Keratinocyte (primary cell): ENCODE results near the gene LPCAT4. TPM values are rescaled to one million over a fixed set of nuclear protein-coding genes. Genes with fewer than 3 reads are reported as not detected.
A peak's percentile ranks its signal among the peaks of the same experiment; 100 is the strongest.
"Not testable (repeated sequence)": the region's sequence is repeated elsewhere in the genome, so short reads cannot be mapped to it uniquely, and the experiment has no call there.

Experiments used
- DNase-seq: peaks from one replicate; pipeline ENCODE4 v3.0.0-alpha.2; 2011; ENCODE audit warnings: low read depth, missing footprints, low spot score
- FAIRE-seq: peaks from 2 replicates; lab custom pipeline; 2011; peaks lifted over from hg19 to GRCh38; lab: Jason Lieb, UNC
- H2AFZ ChIP-seq: 2 replicates; pipeline ENCODE4 v1.6.0; 2012; ENCODE audit warnings: low read length, control low read depth, inconsistent platforms; ENCODE audit not compliant: control insufficient read depth
- H3K27ac ChIP-seq: 2 replicates; pipeline ENCODE4 v1.5.1; 2011; ENCODE audit warnings: low read length; ENCODE audit not compliant: control insufficient read depth, insufficient read depth
- H3K27me3 ChIP-seq: 3 replicates; pipeline ENCODE4 v1.6.0; 2011; ENCODE audit warnings: low read length; ENCODE audit not compliant: control insufficient read depth, insufficient read depth; ENCODE audit errors: extremely low read depth
- H3K36me3 ChIP-seq, 2 experiments: 2 replicates in 1 of 2; 3 replicates in 1 of 2; pipeline ENCODE4 v1.5.1; 2011; ENCODE audit warnings: low read length in 2 of 2, mild to moderate bottlenecking in 1 of 2; ENCODE audit not compliant: control insufficient read depth in 2 of 2, insufficient read depth in 2 of 2; ENCODE audit errors: extremely low read depth in 1 of 2
- H3K4me1 ChIP-seq: 3 replicates; pipeline ENCODE4 v1.5.1; 2011; ENCODE audit warnings: low read length; ENCODE audit not compliant: control insufficient read depth, insufficient read depth; ENCODE audit errors: extremely low read depth
- H3K4me2 ChIP-seq: 3 replicates; pipeline ENCODE4 v1.6.0; 2011; ENCODE audit warnings: low read depth, low read length; ENCODE audit not compliant: control insufficient read depth, insufficient read depth; ENCODE audit errors: extremely low read depth
- H3K4me3 ChIP-seq, 3 experiments: fragments of 200-600 bp in 1 of 3; sonication (generic) in 1 of 3; 2 replicates in 2 of 3; 3 replicates in 1 of 3; pipeline ENCODE4 v1.5.1; 2011 to 2016; ENCODE audit warnings: low read length in 3 of 3, mild to moderate bottlenecking in 3 of 3, control low read depth in 2 of 3, inconsistent platforms in 1 of 3, low read depth in 1 of 3, mixed read lengths in 1 of 3, mixed run types in 1 of 3, moderate library complexity in 1 of 3; ENCODE audit not compliant: control insufficient read depth in 2 of 3, insufficient read depth in 2 of 3; ENCODE audit errors: extremely low read depth in 1 of 3
- H3K79me2 ChIP-seq: 2 replicates; pipeline ENCODE4 v1.6.0; 2012; ENCODE audit warnings: low read length; ENCODE audit not compliant: control insufficient read depth, insufficient read depth
- H3K9ac ChIP-seq: 3 replicates; pipeline ENCODE4 v1.6.0; 2011; ENCODE audit warnings: low read length; ENCODE audit not compliant: control insufficient read depth, insufficient read depth; ENCODE audit errors: extremely low read depth
- H3K9me1 ChIP-seq: 3 replicates; pipeline ENCODE4 v1.6.0; 2011; ENCODE audit warnings: low read length; ENCODE audit not compliant: control insufficient read depth, insufficient read depth; ENCODE audit errors: extremely low read depth
- H3K9me3 ChIP-seq: 2 replicates; pipeline ENCODE4 v1.5.1; 2012; ENCODE audit warnings: low read depth, low read length; ENCODE audit not compliant: control insufficient read depth
- H4K20me1 ChIP-seq: 3 replicates; pipeline ENCODE4 v1.6.0; 2011; ENCODE audit warnings: low read length; ENCODE audit not compliant: control insufficient read depth, insufficient read depth; ENCODE audit errors: extremely low read depth
- CTCF ChIP-seq, 3 experiments: IDR thresholded peaks in 1 of 3; conservative IDR thresholded peaks in 1 of 3; optimal IDR thresholded peaks in 1 of 3; 2 replicates in 2 of 3; 3 replicates in 1 of 3; pipeline versions ENCODE3 to v1.5.1; 2011; ENCODE audit warnings: low read length in 3 of 3, mild to moderate bottlenecking in 3 of 3, moderate library complexity in 2 of 3, control low read depth in 1 of 3, inconsistent platforms in 1 of 3; ENCODE audit not compliant: insufficient read depth in 2 of 3; ENCODE audit errors: extremely low read depth in 1 of 3
- EZH2 ChIP-seq: IDR thresholded peaks from one replicate; pipeline ENCODE4 v1.6.1; 2012; ENCODE audit warnings: inconsistent platforms, mild to moderate bottlenecking, low read length, moderate library complexity
- dilution Hi-C: fragments of 300-500 bp; cut with MboI; formaldehyde crosslinking; loops from one replicate; pipeline ENCODE4 v1.7.0; 2020; ENCODE audit warnings: low sequenced_read_pairs; ENCODE audit not compliant: extremely low pct_ligation_motif_present
- polyA plus RNA-seq, 5 experiments: library from polyadenylated mRNA; depleted of rRNA in 3 of 5; stranded (reverse) in 3 of 5; stranded (forward) in 1 of 5; unstranded in 1 of 5; fragments of >200 nt; gene quantifications; 1 replicate in 1 of 5; 2 replicates in 3 of 5; 3 replicates in 1 of 5; pipeline versions ENCODE4 v1.2.1 to v1.2.3, GENCODE V29; 2011 to 2012; ENCODE audit warnings: missing spikeins in 2 of 5, low read depth in 1 of 5, low replicate concordance in 1 of 5

Gene LPCAT4
- polyA plus RNA-seq, 1 donor (not counting 4 experiments of a cell fraction or from before 2014, with no cell fraction given), result 43.3 TPM

- Histone ChIP-seq H3K9me1 (no peaks in the 10 kb centered on the region), H3K27ac (no peak overlapping the region), H4K20me1 (no peaks in the 10 kb centered on the region), H2AFZ (no peak overlapping the region), H3K27me3 (no peaks in the 10 kb centered on the region), H3K79me2 (no peaks in the 10 kb centered on the region), H3K4me1 (no peaks in the 10 kb centered on the region), H3K36me3 (no peaks in the 10 kb centered on the region), H3K4me2 (no peak overlapping the region), H3K4me3 (no peak overlapping the region), H3K9ac (no peak overlapping the region), H3K9me3 (no peaks in the 10 kb centered on the region)
- dilution Hi-C loops, result no loop called here
- FAIRE-seq (no peak), DNase-seq (no peak)
- no peak for TF ChIP-seq CTCF (optimal IDR thresholded peaks at IDR 0.05 in 1 of 3, IDR thresholded peaks at IDR 0.05 in 1 of 3, conservative IDR thresholded peaks at IDR 0.05 in 1 of 3; ENCODE audit: extremely low read depth in 1 of 3, insufficient read depth in 2 of 3, low read length in 3 of 3)
- TF ChIP-seq EZH2, result no peak
Measured at GRCh38 chr15:34347951-34348638, 18.9 kb downstream of the LPCAT4 start.

- peaks cover 8% of the 10 kb centered on the region for H3K4me1 ChIP-seq
- peak within 1 kb of the TSS; percentile 71 to 100 (median 99) for H3K4me3 ChIP-seq
- H4K20me1 ChIP-seq, result no peaks in the 10 kb centered on the region
- peak within 1 kb of the TSS; percentile 68 for H3K4me2 ChIP-seq
- H3K27ac ChIP-seq, result peak within 1 kb of the TSS; percentile 99
- H2AFZ ChIP-seq, result peak within 1 kb of the TSS; percentile 100
- peak; percentile 84 for FAIRE-seq
- peaks cover 5 to 7% of the 10 kb centered on the region in 2 experiments for H3K36me3 ChIP-seq
- DNase-seq, result no peak
- peaks cover 25% of the 10 kb centered on the region for H3K79me2 ChIP-seq
- peak within 1 kb of the TSS; percentile 99 for H3K9ac ChIP-seq
- TF ChIP-seq CTCF (optimal IDR thresholded peaks at IDR 0.05 in 1 of 3, IDR thresholded peaks at IDR 0.05 in 1 of 3, conservative IDR thresholded peaks at IDR 0.05 in 1 of 3; ENCODE audit: extremely low read depth in 1 of 3, insufficient read depth in 2 of 3, low read length in 3 of 3) (peak; percentile 90 to 99 (median 96)), EZH2 (no peak)
- dilution Hi-C loops, result no loop called here
- H3K27me3 ChIP-seq, result no peaks in the 10 kb centered on the region
- no peaks in the 10 kb centered on the region for H3K9me3 ChIP-seq
- peaks cover 2% of the 10 kb centered on the region for H3K9me1 ChIP-seq
Measured at GRCh38 chr15:34342737-34343575, 24.0 kb downstream of the LPCAT4 start, which contains the start of the genes NOP10 and NUTM1. Gene NOP10 (minus strand): TSS chr15:34343136. CDS start chr15:34343073, 63 bp downstream. Gene NUTM1 (plus strand): TSS chr15:34343315. CDS start chr15:34343697, 382 bp downstream.

- H3K9ac ChIP-seq, result peak overlapping the region; percentile 99
- H3K9me1 ChIP-seq, H3K9me3 ChIP-seq, H2AFZ ChIP-seq, H3K27me3 ChIP-seq, H3K36me3 ChIP-seq, FAIRE-seq, dilution Hi-C loops, H3K4me1 ChIP-seq, DNase-seq, H4K20me1 ChIP-seq: not testable (repeated sequence)
- H3K27ac ChIP-seq, result peak overlapping the region; percentile 99
- peak overlapping the region; percentile 68 for H3K4me2 ChIP-seq
- H3K79me2 ChIP-seq, result peaks cover 25% of the 10 kb centered on the region
- peak overlapping the region; percentile 71 to 100 (median 99) for H3K4me3 ChIP-seq
Measured at GRCh38 chr15:34342213-34342736, 24.7 kb downstream of the LPCAT4 start.
